Endothelial cell of umbilical vein (primary cell): ENCODE measurements around the gene HBA2. TPM values are rescaled to one million over a fixed set of nuclear protein-coding genes. Genes with fewer than 3 reads are reported as not detected.

ENCODE experiments used
- BruUV-seq: library from RNA; stranded (reverse); fragments of 400-500 nt; replicated peaks from 2 replicates; lab custom pipeline; 2021; lab: Mats Ljungman, UMichigan
- CTCF ChIA-PET: fragments of 300-600, 350-600 bp; sonication (Branson Sonifier 250); formaldehyde crosslinking; loops from one replicate; lab custom pipeline; 2021; ENCODE audit warnings: antibody characterized with exemption, inconsistent platforms; lab: Charles Lee
- POLR2A ChIA-PET: fragments of 300-600, 350-600 bp; sonication (Branson Sonifier 250); formaldehyde crosslinking; loops from one replicate; lab custom pipeline; 2021; ENCODE audit warnings: antibody characterized with exemption, inconsistent platforms; lab: Charles Lee
- DNase-seq: peaks from one replicate; pipeline ENCODE4 v3.0.0-alpha.2; 2011; ENCODE audit warnings: low read depth, low spot score
- FAIRE-seq: peaks from 2 replicates; lab custom pipeline; 2011; peaks lifted over from hg19 to GRCh38; lab: Jason Lieb, UNC
- H2AFZ ChIP-seq: 2 replicates; pipeline ENCODE4 v1.6.0; 2012; ENCODE audit warnings: low read depth, low read length, control low read depth, inconsistent platforms
- H3K27ac ChIP-seq: 2 replicates; pipeline ENCODE4 v1.5.1; 2011; ENCODE audit warnings: low read depth, mild to moderate bottlenecking, control low read depth, low read length, moderate library complexity; ENCODE audit not compliant: insufficient read depth
- H3K27me3 ChIP-seq, 2 experiments: 2 replicates each; pipeline versions ENCODE4 v1.6.0 to v1.6.1; 2011; ENCODE audit warnings: low read length in 2 of 2, mixed read lengths in 1 of 2; ENCODE audit not compliant: control insufficient read depth in 2 of 2, insufficient read depth in 2 of 2
- H3K36me3 ChIP-seq, 2 experiments: 2 replicates in 1 of 2; 3 replicates in 1 of 2; pipeline ENCODE4 v1.5.1; 2011; ENCODE audit warnings: low read length in 2 of 2, mild to moderate bottlenecking in 1 of 2, moderate library complexity in 1 of 2; ENCODE audit not compliant: control insufficient read depth in 2 of 2, insufficient read depth in 2 of 2; ENCODE audit errors: extremely low read depth in 1 of 2
- H3K4me1 ChIP-seq: 3 replicates; pipeline ENCODE4 v1.5.1; 2011; ENCODE audit warnings: mild to moderate bottlenecking, low read length; ENCODE audit not compliant: control insufficient read depth, insufficient read depth; ENCODE audit errors: extremely low read depth
- H3K4me2 ChIP-seq: 2 replicates; pipeline ENCODE4 v1.6.1; 2011; ENCODE audit warnings: low read length, control low read depth, mixed read lengths; ENCODE audit not compliant: insufficient read depth
- H3K4me3 ChIP-seq, 3 experiments: fragments of 200-600 bp in 1 of 3; sonication (generic), shearing (Covaris generic) in 1 of 3; replicated peaks in 1 of 3; 2 replicates each; pipeline ENCODE4 v1.5.1; 2011 to 2016; ENCODE audit warnings: control low read depth in 3 of 3, low read length in 3 of 3, mild to moderate bottlenecking in 2 of 3, inconsistent platforms in 1 of 3, low read depth in 1 of 3, moderate library complexity in 1 of 3; ENCODE audit not compliant: insufficient read depth in 1 of 3
- H3K79me2 ChIP-seq: 2 replicates; pipeline ENCODE4 v1.6.0; 2012; ENCODE audit warnings: low read length, inconsistent platforms; ENCODE audit not compliant: control insufficient read depth, insufficient read depth
- H3K9ac ChIP-seq: replicated peaks from 2 replicates; pipeline ENCODE3; 2011; ENCODE audit warnings: low read length, control low read depth; ENCODE audit not compliant: insufficient read depth; ENCODE audit errors: extremely low read depth
- H3K9me1 ChIP-seq: replicated peaks from 3 replicates; pipeline ENCODE4 v1.6.0; 2011; ENCODE audit warnings: mild to moderate bottlenecking, low read length; ENCODE audit not compliant: control insufficient read depth, insufficient read depth; ENCODE audit errors: extremely low read depth
- H3K9me3 ChIP-seq: replicated peaks from 2 replicates; pipeline ENCODE4 v1.5.1; 2012; ENCODE audit warnings: low read length, inconsistent platforms; ENCODE audit not compliant: control insufficient read depth, insufficient read depth
- H4K20me1 ChIP-seq: replicated peaks from 2 replicates; pipeline ENCODE3; 2011; ENCODE audit warnings: mild to moderate bottlenecking, low read length; ENCODE audit not compliant: control insufficient read depth, insufficient read depth; ENCODE audit errors: extremely low read depth
- CTCF ChIP-seq, 2 donors: IDR thresholded peaks; 1 replicate in 1 of 2; 2 replicates in 1 of 2; pipeline ENCODE4 v1.5.1; 2011; ENCODE audit warnings: low read length in 2 of 2, mild to moderate bottlenecking in 2 of 2, moderate library complexity in 2 of 2, control low read depth in 1 of 2, inconsistent platforms in 1 of 2, low read depth in 1 of 2; ENCODE audit not compliant: insufficient read depth in 1 of 2; ENCODE audit errors: extremely low read depth in 1 of 2
- EZH2 ChIP-seq: IDR thresholded peaks from 2 replicates; pipeline ENCODE4 v1.6.1; 2012; ENCODE audit warnings: borderline replicate concordance, low read depth, mild to moderate bottlenecking, moderate library complexity, low read length, inconsistent platforms; ENCODE audit not compliant: severe bottlenecking
- FOS ChIP-seq: IDR thresholded peaks from 2 replicates; pipeline ENCODE4 v1.6.1; 2011; ENCODE audit warnings: mild to moderate bottlenecking, low read length, moderate library complexity, borderline replicate concordance; ENCODE audit not compliant: insufficient read depth
- GATA2 ChIP-seq: IDR thresholded peaks from 2 replicates; pipeline ENCODE4 v1.7.0; 2011; ENCODE audit warnings: low read depth, mild to moderate bottlenecking, moderate library complexity, mixed read lengths, low read length; ENCODE audit not compliant: insufficient read length, insufficient read depth
- JUN ChIP-seq: IDR thresholded peaks from 2 replicates; pipeline ENCODE4 v1.6.1; 2011; ENCODE audit warnings: borderline replicate concordance, low read depth; ENCODE audit not compliant: insufficient read length, insufficient read depth
- MAX ChIP-seq: IDR thresholded peaks from 2 replicates; pipeline ENCODE4 v1.6.1; 2011; ENCODE audit not compliant: insufficient read depth, insufficient read length
- MYC ChIP-seq: IDR thresholded peaks from one replicate; pipeline ENCODE4 v1.6.1; 2011; ENCODE audit warnings: mild to moderate bottlenecking, low read depth, low read length
- POLR2A ChIP-seq: IDR thresholded peaks from 2 replicates; pipeline ENCODE4 v1.6.1; 2012; ENCODE audit warnings: low read depth, mild to moderate bottlenecking, control low read depth, low read length
- POLR2AphosphoS5 ChIP-seq: IDR thresholded peaks from 2 replicates; pipeline ENCODE4 v1.6.1; 2012; ENCODE audit warnings: low read depth, mild to moderate bottlenecking, control low read depth, low read length, moderate library complexity; ENCODE audit not compliant: insufficient read depth
- dilution Hi-C: fragments of 300-500 bp; cut with MboI; formaldehyde crosslinking; loops from one replicate; pipeline ENCODE4 v1.15.0; 2019; ENCODE audit warnings: low sequenced_read_pairs; ENCODE audit not compliant: extremely low pct_ligation_motif_present
- intact Hi-C: fragments of 100-400 bp; cut with micrococcal nuclease; formaldehyde crosslinking; loops from one replicate; pipeline ENCODE4 v1.10.0; 2022
- polyA plus RNA-seq, 4 experiments: library from polyadenylated mRNA; depleted of rRNA in 3 of 4; stranded (reverse) in 3 of 4; unstranded in 1 of 4; fragments of >200 nt; gene quantifications; 2 replicates each; pipeline versions ENCODE4 v1.2.1 to v1.2.3, GENCODE V29; 2011 to 2012; ENCODE audit warnings: missing spikeins in 1 of 4
- small RNA-seq: library from RNA; depleted of rRNA; stranded (forward); fragments of <200 nt; gene quantifications from one replicate; pipeline ENCODE3, GENCODE V24; 2012; ENCODE audit warnings: low replicate concordance, low read depth; ENCODE audit not compliant: insufficient read depth, insufficient read length
- total RNA-seq: library from RNA; stranded (reverse); gene quantifications from 2 replicates; pipeline ENCODE4 v1.2.3, GENCODE V29; 2021

Gene HBA2
- total and polyA plus RNA-seq, 2 donors (not counting 3 experiments of a cell fraction or from before 2014, with no cell fraction given): not detected

- Histone ChIP-seq H3K4me3 (no peak overlapping the region), H2AFZ (no peak overlapping the region), H4K20me1 (peaks cover 7% of the 10 kb centered on the region), H3K36me3 (peaks cover 25 to 32% of the 10 kb centered on the region in 2 experiments), H3K9me1 (no peaks in the 10 kb centered on the region), H3K9ac (no peak overlapping the region), H3K27me3 (no peaks in the 10 kb centered on the region), H3K27ac (no peak overlapping the region), H3K4me2 (no peak overlapping the region), H3K4me1 (no peaks in the 10 kb centered on the region), H3K9me3 (no peaks in the 10 kb centered on the region), H3K79me2 (peaks cover 74% of the 10 kb centered on the region)
- dilution Hi-C loops (no loop called here), intact Hi-C loops (no loop called here)
- FAIRE-seq (peak; percentile 42), DNase-seq (no peak)
- TF ChIP-seq EZH2 (no peak), JUN (no peak), POLR2AphosphoS5 (no peak), FOS (no peak), CTCF (IDR thresholded peaks at IDR 0.05; ENCODE audit: extremely low read depth in 1 of 2, insufficient read depth in 1 of 2, low read depth in 1 of 2, low read length in 2 of 2) (no peak), GATA2 (no peak), MAX (no peak), POLR2A (no peak), MYC (no peak)
- CTCF ChIA-PET: interaction anchor here (1.1 kb wide), 1 partner anchor 13 kb away, joined by 3 read pairs; no protein-coding TSS in a partner anchor
- BruUV-seq: no TSS peak
- POLR2A ChIA-PET: no interaction called here
Measured at GRCh38 chr16:220021-220420, 47.3 kb downstream of the HBA2 start.

Small RNA genes lying within 50 kb of the gene (small RNA-seq; reads per million reads assigned to genes)
- not detected for gene RF00019

Other genes with a start within 250 kb of the HBA2 start
- 18.4 and 20.6 TPM in 2 replicates for gene POLR3K, start 119.3 kb upstream of the HBA2 start, total RNA-seq
- 28.0 and 33.2 TPM in 2 replicates for gene POLR3K, start 119.3 kb upstream of the HBA2 start, polyA plus RNA-seq
- gene SNRNP25, start 119.0 kb upstream of the HBA2 start, total RNA-seq: 41.8 and 50.2 TPM in 2 replicates
- gene SNRNP25, start 119.0 kb upstream of the HBA2 start, polyA plus RNA-seq: 42.1 and 49.6 TPM in 2 replicates
- gene RHBDF1, start 100.2 kb upstream of the HBA2 start, total RNA-seq: 55.1 and 57.0 TPM in 2 replicates
- gene RHBDF1, start 100.2 kb upstream of the HBA2 start, polyA plus RNA-seq: 113 and 137 TPM in 2 replicates
- 68.1 and 70.5 TPM in 2 replicates for gene MPG, start 94.7 kb upstream of the HBA2 start, total RNA-seq
- 140 and 178 TPM in 2 replicates for gene MPG, start 94.7 kb upstream of the HBA2 start, polyA plus RNA-seq
- gene NPRL3, start 34.2 kb upstream of the HBA2 start, total RNA-seq: 36.3 and 40.4 TPM in 2 replicates
- 19.3 and 22.4 TPM in 2 replicates for gene NPRL3, start 34.2 kb upstream of the HBA2 start, polyA plus RNA-seq
- not detected in 2 replicates for gene HBZ, start 20.2 kb upstream of the HBA2 start, total RNA-seq
- gene HBZ, start 20.2 kb upstream of the HBA2 start, polyA plus RNA-seq: not detected in 2 replicates
- not detected in 2 replicates for gene HBM, start 6.9 kb upstream of the HBA2 start, total RNA-seq
- gene HBM, start 6.9 kb upstream of the HBA2 start, polyA plus RNA-seq: not detected in 2 replicates
- gene HBA1, start 3.8 kb downstream of the HBA2 start, total RNA-seq: not detected in 2 replicates
- gene HBA1, start 3.8 kb downstream of the HBA2 start, polyA plus RNA-seq: not detected in 2 replicates
- gene HBQ1, start 7.6 kb downstream of the HBA2 start, total RNA-seq: not detected in 2 replicates
- 0.75 and 2.5 TPM in 2 replicates for gene HBQ1, start 7.6 kb downstream of the HBA2 start, polyA plus RNA-seq
- gene LUC7L, start 56.6 kb downstream of the HBA2 start, total RNA-seq: 86.6 and 94.7 TPM in 2 replicates
- 57.6 and 75.4 TPM in 2 replicates for gene LUC7L, start 56.6 kb downstream of the HBA2 start, polyA plus RNA-seq
- gene FAM234A, start 61.9 kb downstream of the HBA2 start, total RNA-seq: 70.4 and 73.1 TPM in 2 replicates
- 89.4 and 98.8 TPM in 2 replicates for gene FAM234A, start 61.9 kb downstream of the HBA2 start, polyA plus RNA-seq
- 3.0 and 5.5 TPM in 2 replicates for gene RGS11, start 103.1 kb downstream of the HBA2 start, total RNA-seq
- 4.9 and 7.2 TPM in 2 replicates for gene RGS11, start 103.1 kb downstream of the HBA2 start, polyA plus RNA-seq
- 0.93 and 1.9 TPM in 2 replicates for gene ARHGDIG, start 107.7 kb downstream of the HBA2 start, total RNA-seq
- 2.2 and 3.8 TPM in 2 replicates for gene ARHGDIG, start 107.7 kb downstream of the HBA2 start, polyA plus RNA-seq
- 0.99 TPM in 1 of 2 replicates, not detected in the other for gene PDIA2, start 110.3 kb downstream of the HBA2 start, total RNA-seq
- 0.63 and 0.75 TPM in 2 replicates for gene PDIA2, start 110.3 kb downstream of the HBA2 start, polyA plus RNA-seq
- gene AXIN1, start 179.8 kb downstream of the HBA2 start, total RNA-seq: 21.1 and 21.9 TPM in 2 replicates
- gene AXIN1, start 179.8 kb downstream of the HBA2 start, polyA plus RNA-seq: 8.0 and 8.3 TPM in 2 replicates
- gene MRPL28, start 197.7 kb downstream of the HBA2 start, total RNA-seq: 86.3 and 104 TPM in 2 replicates
- 180 and 198 TPM in 2 replicates for gene MRPL28, start 197.7 kb downstream of the HBA2 start, polyA plus RNA-seq
- 88.1 and 89.8 TPM in 2 replicates for gene PGAP6, start 209.1 kb downstream of the HBA2 start, total RNA-seq
- 365 and 484 TPM in 2 replicates for gene PGAP6, start 209.1 kb downstream of the HBA2 start, polyA plus RNA-seq
- 166 and 170 TPM in 2 replicates for gene NME4, start 224.3 kb downstream of the HBA2 start, total RNA-seq
- 264 and 412 TPM in 2 replicates for gene NME4, start 224.3 kb downstream of the HBA2 start, polyA plus RNA-seq
- gene DECR2, start 229.0 kb downstream of the HBA2 start, total RNA-seq: 23.1 and 28.3 TPM in 2 replicates
- gene DECR2, start 229.0 kb downstream of the HBA2 start, polyA plus RNA-seq: 46.5 and 61.7 TPM in 2 replicates